GM19240 (cell line): ENCODE results near the gene PIGC.

Experiments
- DNase-seq: peaks from one replicate; pipeline ENCODE4 v3.0.0; 2011; ENCODE audit warnings: low spot score; ENCODE audit not compliant: insufficient read length

PIGC gene

GRCh38 chr1:172431204-172431603 is 12.7 kb downstream of the PIGC start:
- no peak for DNase-seq

GRCh38 chr1:172430128-172430454 is 13.8 kb downstream of the PIGC start:
- DNase-seq, result no peak

- DNase-seq, result no peak
These were observed 14.3 kb downstream of the PIGC start for GRCh38 chr1:172429331-172430127.

- DNase-seq, result no peak
These were observed 16.7 kb downstream of the PIGC start for GRCh38 chr1:172427191-172427590.

- DNase-seq, result no peak
These were observed 18.5 kb downstream of the PIGC start for GRCh38 chr1:172425339-172425738.

GRCh38 chr1:172423336-172423735 is 20.5 kb downstream of the PIGC start:
- no peak for DNase-seq

- no peak for DNase-seq
These were observed 21.8 kb downstream of the PIGC start for GRCh38 chr1:172421974-172422604.

- DNase-seq, result no peak
These were observed 23.5 kb downstream of the PIGC start, which contains the start of gene C1orf105 for GRCh38 chr1:172420385-172420784. Gene C1orf105 (plus strand): TSS chr1:172420685. CDS start chr1:172420886, 201 bp downstream.

- DNase-seq, result no peak
These were observed 26.3 kb downstream of the PIGC start for GRCh38 chr1:172417557-172417956.

GRCh38 chr1:172416496-172417035 is 27.3 kb downstream of the PIGC start:
- DNase-seq, result no peak

GRCh38 chr1:172414331-172414730 is 29.5 kb downstream of the PIGC start:
- DNase-seq, result no peak

GRCh38 chr1:172411791-172412338 is 32.0 kb downstream of the PIGC start:
- DNase-seq, result no peak

GRCh38 chr1:172410027-172410426 is 33.8 kb downstream of the PIGC start:
- DNase-seq, result no peak

GRCh38 chr1:172408958-172409357 is 34.9 kb downstream of the PIGC start:
- no peak for DNase-seq

- no peak for DNase-seq
These were observed 36.9 kb downstream of the PIGC start for GRCh38 chr1:172406968-172407367.

GRCh38 chr1:172405912-172406311 is 38.0 kb downstream of the PIGC start:
- DNase-seq, result no peak

- no peak for DNase-seq
These were observed 39.7 kb downstream of the PIGC start for GRCh38 chr1:172404121-172404520.

GRCh38 chr1:172402878-172403569 is 40.8 kb downstream of the PIGC start:
- no peak for DNase-seq

GRCh38 chr1:172401892-172402291 is 42.0 kb downstream of the PIGC start:
- DNase-seq, result no peak

GRCh38 chr1:172401477-172401876 is 42.4 kb downstream of the PIGC start:
- no peak for DNase-seq

GRCh38 chr1:172400722-172401105 is 43.2 kb downstream of the PIGC start:
- no peak for DNase-seq
